IPS DF 6.9 (cell line): ENCODE results near the gene PVALEF.

Experiments used
- DNase-seq: peaks from one replicate; pipeline ENCODE4 v3.0.0-alpha.2; 2013; ENCODE audit warnings: low read depth, low spot score
- H3K27ac ChIP-seq: one replicate; pipeline ENCODE4 v1.5.1; 2013; ENCODE audit warnings: low read length, control low read depth
- H3K27me3 ChIP-seq: 2 replicates; pipeline ENCODE4 v1.6.1; 2013; ENCODE audit warnings: mild to moderate bottlenecking, low read length; ENCODE audit not compliant: control insufficient read depth, insufficient read depth
- H3K36me3 ChIP-seq: 2 replicates; pipeline ENCODE4 v1.6.1; 2013; ENCODE audit warnings: low read length; ENCODE audit not compliant: control insufficient read depth, insufficient read depth
- H3K4me1 ChIP-seq: 2 replicates; pipeline ENCODE4 v1.6.1; 2013; ENCODE audit warnings: low read length; ENCODE audit not compliant: control insufficient read depth, insufficient read depth
- H3K4me3 ChIP-seq: 2 replicates; pipeline ENCODE4 v1.5.1; 2013; ENCODE audit warnings: mild to moderate bottlenecking, low read length
- H3K9me3 ChIP-seq: 2 replicates; pipeline ENCODE4 v1.6.1; 2013; ENCODE audit warnings: low read length, inconsistent platforms; ENCODE audit not compliant: control insufficient read depth, insufficient read depth
- WGBS: extraction: QIAGEN DNeasy Blood & Tissue Kit; methylation state at CpG from one replicate; pipeline ENCODE4 v1.1.7; 2013; ENCODE audit warnings: mixed read lengths, missing lambda C conversion rate; ENCODE audit not compliant: insufficient read length, insufficient coverage; 5-methylcytosine and 5-hydroxymethylcytosine counted together

The PVALEF gene

DNA sequence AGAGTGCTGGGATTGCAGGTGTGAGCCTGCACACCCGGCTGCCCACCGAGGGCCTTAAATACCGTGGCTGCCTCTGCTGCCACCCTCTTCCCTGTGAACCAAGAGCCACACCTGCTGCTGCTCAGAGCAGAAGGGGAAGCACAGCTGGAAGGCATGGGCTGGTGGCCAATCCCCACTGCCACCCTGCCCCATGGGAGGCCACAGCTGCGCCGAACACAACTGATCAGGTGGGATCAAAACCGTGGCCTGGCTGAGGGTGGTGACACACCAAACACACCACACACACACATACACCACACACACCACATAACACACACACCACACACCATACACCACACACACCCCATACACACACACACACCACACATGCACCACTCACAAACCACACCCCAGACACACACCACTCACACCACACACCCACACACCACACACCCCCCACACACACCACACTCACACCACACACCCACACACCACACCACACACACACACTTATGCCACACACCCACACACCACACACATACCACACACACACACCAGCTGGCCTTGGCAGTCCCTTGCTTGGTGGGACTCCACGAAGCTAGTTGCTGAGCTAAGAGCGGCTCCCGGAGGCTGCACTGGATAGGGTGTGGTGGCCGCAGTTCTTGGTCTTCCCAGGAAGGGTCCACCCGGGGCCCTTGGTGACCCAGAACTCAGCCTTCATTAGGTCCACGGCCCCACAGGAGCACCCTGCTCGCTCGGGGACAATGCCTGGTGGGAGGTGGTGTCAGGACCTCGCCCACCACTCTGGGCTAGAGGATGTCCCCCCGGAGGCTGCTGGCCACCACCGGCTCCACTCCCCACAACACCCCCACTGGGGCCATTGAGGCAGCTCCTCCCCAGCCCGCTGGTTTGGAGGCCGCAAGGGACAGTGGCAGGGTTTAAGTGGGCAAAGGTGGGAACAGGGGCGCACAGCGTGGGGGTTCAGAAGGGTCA, 42.6 kb downstream of the PVALEF start:
- no peaks in the 10 kb centered on the region for H3K27me3 ChIP-seq
- no peak overlapping the region for H3K27ac ChIP-seq
- peaks cover 7% of the 10 kb centered on the region for H3K36me3 ChIP-seq
- H3K4me1 ChIP-seq, result 0 out of 2 replicates have a peak, but pooled peaks cover 1% of the 10 kb centered on the region
- WGBS, result no CpG with 5 or more reads among the region's 21 CpGs
- H3K4me3 ChIP-seq, result no peak overlapping the region
- H3K9me3 ChIP-seq, result no peaks in the 10 kb centered on the region
- no peak for DNase-seq

DNA sequence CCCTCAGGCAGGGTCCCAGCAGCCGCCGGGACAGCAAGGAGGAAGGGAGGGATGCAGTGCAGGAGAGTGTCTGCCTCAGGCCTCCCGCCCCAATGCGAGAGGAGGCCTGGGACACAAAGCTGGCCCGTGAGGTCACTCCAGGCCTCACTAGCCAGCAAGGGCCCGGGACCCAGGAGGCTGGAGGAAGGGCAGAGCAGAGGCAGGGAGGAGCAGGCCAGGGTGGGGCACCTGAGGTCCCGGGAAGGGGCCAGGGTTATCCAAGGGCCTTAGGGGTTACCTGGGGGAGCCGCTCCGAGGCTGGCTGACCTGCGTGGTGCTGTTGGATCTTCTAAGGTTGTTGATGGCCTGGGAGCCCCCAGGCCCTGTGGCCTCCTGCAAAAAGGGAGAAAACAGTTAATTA, 43.3 kb downstream of the PVALEF start:
- no CpG with 5 or more reads among the region's 10 CpGs for WGBS
- Histone ChIP-seq H3K27me3 (no peaks in the 10 kb centered on the region), H3K4me3 (no peak overlapping the region), H3K9me3 (no peaks in the 10 kb centered on the region), H3K4me1 (0 out of 2 replicates have a peak, but pooled peaks cover 1% of the 10 kb centered on the region), H3K36me3 (peaks cover 7% of the 10 kb centered on the region), H3K27ac (no peak overlapping the region)
- DNase-seq, result no peak

DNA sequence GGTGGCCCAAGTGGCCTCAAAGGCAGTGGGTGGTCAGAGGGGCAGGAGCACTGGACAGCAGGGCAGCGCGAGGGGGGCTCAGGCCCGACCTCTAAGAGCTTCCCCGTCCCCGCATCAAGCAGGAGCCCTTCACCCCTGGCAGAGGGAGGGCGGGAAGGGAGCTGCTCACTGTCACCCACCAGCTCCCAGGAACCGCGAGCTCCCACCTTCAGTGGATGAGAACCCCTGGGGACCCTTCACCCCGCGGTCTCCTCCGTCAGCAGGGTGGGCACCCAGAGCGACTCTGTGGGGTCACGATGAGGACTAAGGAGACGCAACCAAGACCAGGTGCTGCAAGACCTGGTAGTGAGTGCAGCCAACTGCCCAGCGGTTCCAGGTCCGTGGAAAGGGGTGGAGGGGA, 43.8 kb downstream of the PVALEF start:
- no peak overlapping the region for H3K27ac ChIP-seq
- no CpG with 5 or more reads among the region's 16 CpGs for WGBS
- H3K4me3 ChIP-seq, result no peak overlapping the region
- H3K36me3 ChIP-seq, result peaks cover 7% of the 10 kb centered on the region
- no peaks in the 10 kb centered on the region for H3K27me3 ChIP-seq
- 0 out of 2 replicates have a peak, but pooled peaks cover 1% of the 10 kb centered on the region for H3K4me1 ChIP-seq
- DNase-seq, result no peak
- H3K9me3 ChIP-seq, result no peaks in the 10 kb centered on the region

DNA sequence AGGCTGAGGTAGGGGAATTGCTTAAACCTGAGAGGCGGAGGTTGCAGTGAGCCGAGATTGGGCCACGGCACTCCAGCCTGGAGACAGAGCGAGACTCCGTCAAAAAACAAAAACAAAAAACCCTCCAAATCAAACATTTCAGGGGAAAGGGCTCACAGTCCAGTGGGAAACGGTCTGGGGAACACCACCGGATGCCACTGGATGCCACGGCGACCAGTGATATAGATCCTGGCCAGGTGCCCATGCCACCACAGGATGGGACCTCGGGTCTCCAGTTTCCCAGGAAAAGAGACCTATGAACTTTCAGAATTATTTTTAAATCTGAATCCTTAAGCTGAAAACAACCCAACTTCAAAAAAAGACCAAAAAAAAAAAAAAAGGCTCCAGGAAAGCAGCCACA, 45.2 kb downstream of the PVALEF start:
- no peaks in the 10 kb centered on the region for H3K27me3 ChIP-seq
- no CpG with 5 or more reads among the region's 10 CpGs for WGBS
- no peak for DNase-seq
- no peak overlapping the region for H3K4me3 ChIP-seq
- no peak overlapping the region for H3K27ac ChIP-seq
- H3K9me3 ChIP-seq, result no peaks in the 10 kb centered on the region
- 0 out of 2 replicates have a peak, but pooled peaks cover 1% of the 10 kb centered on the region for H3K4me1 ChIP-seq
- H3K36me3 ChIP-seq, result peaks cover 7% of the 10 kb centered on the region

DNA sequence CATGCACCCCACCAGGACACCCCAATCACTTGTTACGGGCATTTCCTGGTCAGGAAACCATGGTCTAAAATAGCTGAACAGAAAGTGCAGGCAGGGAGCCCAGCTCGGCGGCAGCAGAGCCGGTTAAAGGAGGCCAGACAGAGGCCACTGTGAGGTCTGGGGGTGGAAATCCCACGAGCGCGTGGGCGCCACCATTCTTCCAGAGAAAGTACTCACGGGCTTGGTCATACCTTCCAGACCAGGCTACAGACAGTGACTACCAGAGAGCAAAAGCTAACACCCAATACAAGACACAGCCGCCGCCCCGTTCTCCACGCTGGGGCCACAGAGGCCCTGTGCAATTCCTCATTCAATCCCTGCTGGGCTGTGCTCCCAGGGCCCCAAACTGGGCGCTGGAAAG, 45.6 kb downstream of the PVALEF start:
- H3K27me3 ChIP-seq, result no peaks in the 10 kb centered on the region
- no peak overlapping the region for H3K4me3 ChIP-seq
- peaks cover 7% of the 10 kb centered on the region for H3K36me3 ChIP-seq
- 0 out of 2 replicates have a peak, but pooled peaks cover 1% of the 10 kb centered on the region for H3K4me1 ChIP-seq
- DNase-seq, result no peak
- no CpG with 5 or more reads among the region's 14 CpGs for WGBS
- no peak overlapping the region for H3K27ac ChIP-seq
- no peaks in the 10 kb centered on the region for H3K9me3 ChIP-seq

DNA sequence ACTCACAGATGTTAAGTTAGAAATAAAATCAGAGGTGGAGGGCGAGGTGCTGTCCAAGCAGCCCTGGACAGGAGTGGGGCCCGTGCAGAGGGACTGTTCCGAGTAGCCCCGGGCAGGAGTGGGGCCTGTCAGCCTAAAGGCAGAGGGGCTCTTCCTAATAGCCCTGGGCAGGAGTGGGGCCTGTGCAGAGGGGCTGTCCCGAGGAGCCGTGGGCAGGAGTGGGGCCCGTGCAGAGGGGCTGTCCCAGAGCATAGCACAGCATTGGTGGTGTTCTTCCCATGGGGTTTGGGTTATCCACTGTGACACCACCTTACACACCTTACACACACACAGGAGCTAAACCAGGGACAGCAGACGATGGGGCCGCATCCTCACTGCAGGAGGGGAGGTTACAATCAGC, 47.1 kb downstream of the PVALEF start:
- WGBS, result no CpG with 5 or more reads among the region's 9 CpGs
- Histone ChIP-seq H3K9me3 (no peaks in the 10 kb centered on the region), H3K4me1 (0 out of 2 replicates have a peak, but pooled peaks cover 1% of the 10 kb centered on the region), H3K36me3 (peaks cover 7% of the 10 kb centered on the region), H3K27me3 (no peaks in the 10 kb centered on the region), H3K27ac (no peak overlapping the region), H3K4me3 (no peak overlapping the region)
- DNase-seq, result no peak

DNA sequence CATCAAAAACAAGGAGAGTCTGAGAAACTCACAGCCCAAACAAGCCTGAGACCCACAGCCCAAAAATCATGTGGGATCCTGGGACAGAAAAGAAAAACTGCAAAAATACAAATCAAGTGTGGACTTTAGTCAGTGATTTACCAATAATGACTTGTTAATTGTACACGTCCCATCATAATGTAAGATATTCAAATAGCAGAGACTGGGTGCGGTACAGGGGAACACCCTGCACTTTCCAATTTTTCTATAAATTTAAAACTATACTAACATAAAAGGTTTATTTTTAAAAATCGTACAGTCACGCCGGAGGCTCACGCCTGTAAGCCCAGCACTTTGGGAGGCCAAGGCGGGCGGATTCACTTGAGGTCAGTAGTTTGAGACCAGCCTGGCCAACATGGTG, 48.7 kb downstream of the PVALEF start:
- H3K27me3 ChIP-seq, result no peaks in the 10 kb centered on the region
- H3K9me3 ChIP-seq, result no peaks in the 10 kb centered on the region
- no peak for DNase-seq
- no CpG with 5 or more reads among the region's 8 CpGs for WGBS
- no peak overlapping the region for H3K27ac ChIP-seq
- no peaks in the 10 kb centered on the region for H3K4me1 ChIP-seq
- no peak overlapping the region for H3K4me3 ChIP-seq
- H3K36me3 ChIP-seq, result no peaks in the 10 kb centered on the region

DNA sequence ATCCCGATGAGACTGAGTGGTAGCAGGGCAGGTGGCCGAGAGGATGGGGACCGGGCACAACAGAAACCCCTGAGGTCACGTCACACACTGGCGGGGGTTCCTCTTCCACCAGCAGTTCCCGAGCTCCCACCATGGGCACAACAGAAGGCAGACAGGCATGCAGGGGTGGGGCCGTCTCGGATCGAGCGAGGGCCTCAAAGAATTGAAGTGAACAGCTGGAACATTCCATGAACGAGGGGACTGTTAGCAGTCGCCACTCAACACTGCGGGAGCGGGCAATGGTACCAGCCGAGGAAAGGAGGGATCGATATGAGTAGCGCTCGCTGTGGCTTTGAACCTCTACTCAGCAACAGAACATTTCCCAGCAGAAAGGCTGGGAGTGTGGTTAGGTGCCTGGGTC, 52.2 kb downstream of the PVALEF start:
- Histone ChIP-seq H3K4me3 (no peak overlapping the region), H3K27ac (no peak overlapping the region), H3K9me3 (no peaks in the 10 kb centered on the region), H3K4me1 (peaks cover 7% of the 10 kb centered on the region), H3K36me3 (0 out of 2 replicates have a peak, but pooled peaks cover 5% of the 10 kb centered on the region), H3K27me3 (no peaks in the 10 kb centered on the region)
- no CpG with 5 or more reads among the region's 18 CpGs for WGBS
- no peak for DNase-seq

DNA sequence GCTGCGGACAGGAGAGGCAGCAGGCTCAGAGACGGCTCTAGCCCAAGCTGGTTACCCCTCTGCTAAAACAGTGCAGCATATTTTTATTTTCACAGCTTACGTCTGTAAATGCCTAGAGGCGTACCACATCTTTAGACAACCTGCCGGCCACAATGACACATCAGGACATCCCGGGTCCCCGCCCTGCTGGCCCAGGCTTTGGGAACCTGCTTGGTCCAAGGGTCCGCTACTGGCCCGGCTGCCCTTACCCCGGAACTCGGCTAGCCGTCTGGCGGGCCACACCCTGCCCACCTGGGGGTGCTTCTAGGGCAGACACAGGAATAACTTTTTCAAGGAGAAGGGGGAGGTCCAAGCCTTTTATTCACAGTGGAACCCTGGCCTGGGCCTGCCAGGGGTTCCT, 53.2 kb downstream of the PVALEF start:
- no peak for DNase-seq
- Histone ChIP-seq H3K9me3 (no peaks in the 10 kb centered on the region), H3K27ac (no peak overlapping the region), H3K4me1 (peaks cover 7% of the 10 kb centered on the region), H3K4me3 (no peak overlapping the region), H3K27me3 (no peaks in the 10 kb centered on the region), H3K36me3 (0 out of 2 replicates have a peak, but pooled peaks cover 5% of the 10 kb centered on the region)
- no CpG with 5 or more reads among the region's 13 CpGs for WGBS

DNA sequence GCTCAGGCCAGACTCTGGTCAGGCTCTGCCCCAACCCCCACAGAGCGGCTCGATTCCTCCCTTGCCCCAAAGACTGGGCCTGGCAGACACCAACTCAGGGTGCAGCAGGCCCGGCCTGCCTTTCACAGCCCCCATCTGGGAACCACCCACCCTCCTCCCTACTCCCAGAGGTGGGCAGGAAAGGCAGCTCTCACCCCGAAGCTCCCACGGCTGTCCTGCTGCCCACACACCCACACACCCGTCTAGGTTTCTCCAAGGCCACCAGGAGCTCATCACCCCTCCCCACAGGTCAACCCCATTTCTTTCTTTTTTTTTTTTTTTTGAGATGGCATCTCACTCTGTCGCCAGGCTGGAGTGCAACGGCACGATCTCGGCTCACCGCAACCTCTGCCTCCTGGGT, 53.7 kb downstream of the PVALEF start:
- Histone ChIP-seq H3K4me3 (no peak overlapping the region), H3K27me3 (no peaks in the 10 kb centered on the region), H3K4me1 (peaks cover 7% of the 10 kb centered on the region), H3K9me3 (no peaks in the 10 kb centered on the region), H3K27ac (no peak overlapping the region), H3K36me3 (0 out of 2 replicates have a peak, but pooled peaks cover 5% of the 10 kb centered on the region)
- WGBS, result no CpG with 5 or more reads among the region's 11 CpGs
- no peak for DNase-seq
